Osteoblast (primary cell): Measurements from ENCODE around the gene TYRO3. TPM values are rescaled to one million over a fixed set of nuclear protein-coding genes. Genes with fewer than 3 reads are reported as not detected.

Experiments
- DNase-seq: peaks from one replicate; pipeline ENCODE4 v3.0.0; 2011; ENCODE audit warnings: low spot score, mixed read lengths; ENCODE audit not compliant: insufficient read length; ENCODE audit errors: missing footprints
- H2AFZ ChIP-seq: 2 replicates; pipeline ENCODE4 v1.6.0; 2011; ENCODE audit warnings: mild to moderate bottlenecking, low read length
- H3K27ac ChIP-seq: 2 replicates; pipeline ENCODE4 v1.5.1; 2011; ENCODE audit warnings: mild to moderate bottlenecking, low read depth, low read length, moderate library complexity
- H3K27me3 ChIP-seq: 2 replicates; pipeline ENCODE4 v1.6.0; 2012; ENCODE audit warnings: mild to moderate bottlenecking, control low read depth, inconsistent platforms, low read length, moderate library complexity; ENCODE audit not compliant: insufficient read depth
- H3K36me3 ChIP-seq: 2 replicates; pipeline ENCODE4 v1.5.1; 2011; ENCODE audit warnings: mild to moderate bottlenecking, low read length, control low read depth, moderate library complexity; ENCODE audit not compliant: insufficient read depth
- H3K4me1 ChIP-seq: 2 replicates; pipeline ENCODE4 v1.5.1; 2011; ENCODE audit warnings: mild to moderate bottlenecking, low read length, control low read depth, moderate library complexity; ENCODE audit not compliant: insufficient read depth
- H3K4me2 ChIP-seq: 2 replicates; pipeline ENCODE4 v1.6.0; 2011; ENCODE audit warnings: mild to moderate bottlenecking, low read length; ENCODE audit not compliant: insufficient read depth
- H3K4me3 ChIP-seq: fragments of 200-600 bp; sonication (generic); 3 replicates; pipeline ENCODE4 v1.5.1; 2012; ENCODE audit warnings: mild to moderate bottlenecking, low read length, inconsistent platforms; ENCODE audit not compliant: insufficient read depth
- H3K79me2 ChIP-seq: 2 replicates; pipeline ENCODE4 v1.6.0; 2012; ENCODE audit warnings: mild to moderate bottlenecking, low read length, control low read depth, inconsistent platforms; ENCODE audit not compliant: insufficient read depth
- H3K9me3 ChIP-seq: 2 replicates; pipeline ENCODE4 v1.5.1; 2011; ENCODE audit warnings: low read depth, low read length, control low read depth
- H4K20me1 ChIP-seq: 2 replicates; pipeline ENCODE4 v1.6.0; 2012; ENCODE audit warnings: mild to moderate bottlenecking, low read length, control low read depth; ENCODE audit not compliant: insufficient read depth
- CTCF ChIP-seq: IDR thresholded peaks from 2 replicates; pipeline ENCODE4 v1.5.1; 2011; ENCODE audit warnings: mild to moderate bottlenecking, low read depth, low read length, moderate library complexity; ENCODE audit errors: extremely low read depth
- total RNA-seq: library from RNA; depleted of rRNA; stranded (reverse); fragments of >200 nt; gene quantifications from 2 replicates; pipeline ENCODE4 v1.2.3, GENCODE V29; 2012

TYRO3 gene
- total RNA-seq, 1 donor = 6.2 TPM

GRCh38 chr15:41545218-41545617 is 13.8 kb upstream of the TYRO3 start:
- Histone ChIP-seq H2AFZ (no peak overlapping the region), H3K4me2 (no peak overlapping the region), H4K20me1 (no peaks in the 10 kb centered on the region), H3K27me3 (no peaks in the 10 kb centered on the region), H3K36me3 (no peaks in the 10 kb centered on the region), H3K27ac (no peak overlapping the region), H3K9me3 (no peaks in the 10 kb centered on the region), H3K4me3 (no peak overlapping the region), H3K79me2 (peaks cover 24% of the 10 kb centered on the region), H3K4me1 (no peaks in the 10 kb centered on the region)
- no peak for TF ChIP-seq CTCF
- DNase-seq = no peak

- H3K79me2 ChIP-seq = peaks cover 15% of the 10 kb centered on the region
- H3K4me2 ChIP-seq = no peak overlapping the region
- H3K27me3 ChIP-seq = no peaks in the 10 kb centered on the region
- H3K36me3 ChIP-seq = no peaks in the 10 kb centered on the region
- H3K4me1 ChIP-seq = no peaks in the 10 kb centered on the region
- no peak overlapping the region for H2AFZ ChIP-seq
- H3K9me3 ChIP-seq = no peaks in the 10 kb centered on the region
- no peaks in the 10 kb centered on the region for H4K20me1 ChIP-seq
- no peak for DNase-seq
- H3K4me3 ChIP-seq = no peak overlapping the region
- no peak for TF ChIP-seq CTCF
- no peak overlapping the region for H3K27ac ChIP-seq
Measured at GRCh38 chr15:41546851-41547786, 11.9 kb upstream of the TYRO3 start.

- TF ChIP-seq CTCF = no peak
- H3K27me3 ChIP-seq = no peaks in the 10 kb centered on the region
Measured at GRCh38 chr15:41550066-41550775, 8.8 kb upstream of the TYRO3 start.

GRCh38 chr15:41553731-41554130 is 5.3 kb upstream of the TYRO3 start:
- no peak overlapping the region for H3K4me3 ChIP-seq
- no peak overlapping the region for H2AFZ ChIP-seq
- no peaks in the 10 kb centered on the region for H3K9me3 ChIP-seq
- no peaks in the 10 kb centered on the region for H3K36me3 ChIP-seq
- no peaks in the 10 kb centered on the region for H4K20me1 ChIP-seq
- H3K27me3 ChIP-seq = no peaks in the 10 kb centered on the region
- no peak for DNase-seq
- H3K79me2 ChIP-seq = no peaks in the 10 kb centered on the region
- TF ChIP-seq CTCF = no peak
- peaks cover 9% of the 10 kb centered on the region for H3K4me1 ChIP-seq
- no peak overlapping the region for H3K27ac ChIP-seq
- no peak overlapping the region for H3K4me2 ChIP-seq

More at GRCh38 chr15:41550066-41550775, 8.8 kb upstream of the TYRO3 start:
- Histone ChIP-seq H3K27ac (no peak overlapping the region), H3K4me1 (no peaks in the 10 kb centered on the region), H4K20me1 (no peaks in the 10 kb centered on the region), H3K4me3 (no peak overlapping the region), H3K9me3 (no peaks in the 10 kb centered on the region), H3K36me3 (no peaks in the 10 kb centered on the region), H3K4me2 (no peak overlapping the region), H2AFZ (no peak overlapping the region), H3K79me2 (no peaks in the 10 kb centered on the region)
- no peak for DNase-seq
